Measurements from ENCODE around the gene TMEM61.

TMEM61 gene

DNA sequence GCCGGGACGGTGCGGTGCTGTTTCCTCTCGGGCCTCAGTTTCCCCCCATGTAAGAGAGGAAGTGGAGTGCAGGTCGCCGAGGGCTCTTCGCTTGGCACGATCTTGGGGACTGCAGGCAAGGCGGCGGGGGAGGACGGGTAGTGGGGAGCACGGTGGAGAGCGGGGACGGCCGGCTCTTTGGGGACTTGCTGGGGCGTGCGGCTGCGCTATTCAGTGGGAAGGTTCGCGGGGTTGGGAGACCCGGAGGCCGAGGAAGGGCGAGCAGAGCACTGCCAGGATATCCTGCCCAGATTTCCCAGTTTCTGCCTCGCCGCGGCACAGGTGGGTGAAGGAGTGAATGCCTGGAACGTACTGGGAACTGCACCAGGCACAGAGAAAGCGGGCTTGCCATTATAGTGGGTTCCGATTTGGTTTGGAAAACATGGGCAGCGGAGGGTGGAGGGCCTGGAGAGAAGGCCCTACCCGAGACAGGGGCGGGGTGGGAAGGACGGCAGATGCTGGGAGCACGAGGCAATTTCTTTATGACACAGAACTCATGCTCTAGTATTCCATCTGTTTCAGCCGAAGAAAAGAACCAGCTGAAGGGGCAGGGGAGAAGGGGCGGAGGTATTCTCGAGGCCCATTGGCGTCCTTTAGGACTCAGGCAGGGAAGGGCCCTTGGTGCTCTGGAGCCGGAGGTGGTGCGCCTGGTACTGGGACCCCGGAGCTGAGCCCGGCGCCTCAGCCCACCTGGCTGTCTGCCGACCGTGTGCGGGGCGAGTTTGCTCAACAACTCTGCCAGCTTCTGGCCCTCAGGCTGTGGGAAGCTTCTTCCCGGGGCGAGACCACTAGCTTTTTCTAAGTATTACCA, 59.9 kb downstream of the TMEM61 start:
- DNase-seq = no peak

DNA sequence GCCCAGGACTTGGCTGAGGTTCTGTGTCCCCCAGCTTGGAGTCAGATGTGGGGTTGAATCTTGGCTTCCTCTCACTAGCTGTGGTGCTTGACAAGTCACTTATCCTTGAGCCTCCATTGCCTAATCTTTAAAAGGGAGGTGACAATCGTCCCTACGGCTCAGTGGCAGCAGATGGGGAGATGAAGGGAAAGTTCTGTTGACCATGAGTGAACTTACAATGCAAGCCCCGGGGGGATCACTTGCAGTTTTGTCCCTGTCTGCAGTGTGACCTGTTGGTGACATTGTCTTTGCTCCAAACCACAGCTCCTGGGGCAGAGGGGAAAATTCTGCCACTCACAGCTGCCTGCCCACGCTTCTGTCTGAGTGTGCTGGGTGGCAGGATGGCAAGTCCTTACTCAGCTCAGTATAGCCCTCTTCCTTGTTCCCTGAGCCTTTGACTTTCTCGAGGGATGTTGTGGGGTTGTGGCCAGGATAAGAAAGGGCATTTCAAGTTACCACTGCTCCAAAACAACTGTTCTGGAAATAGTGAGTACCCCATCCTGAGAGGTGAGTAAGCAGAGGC, 60.6 kb downstream of the TMEM61 start:
- DNase-seq = no peak

DNA sequence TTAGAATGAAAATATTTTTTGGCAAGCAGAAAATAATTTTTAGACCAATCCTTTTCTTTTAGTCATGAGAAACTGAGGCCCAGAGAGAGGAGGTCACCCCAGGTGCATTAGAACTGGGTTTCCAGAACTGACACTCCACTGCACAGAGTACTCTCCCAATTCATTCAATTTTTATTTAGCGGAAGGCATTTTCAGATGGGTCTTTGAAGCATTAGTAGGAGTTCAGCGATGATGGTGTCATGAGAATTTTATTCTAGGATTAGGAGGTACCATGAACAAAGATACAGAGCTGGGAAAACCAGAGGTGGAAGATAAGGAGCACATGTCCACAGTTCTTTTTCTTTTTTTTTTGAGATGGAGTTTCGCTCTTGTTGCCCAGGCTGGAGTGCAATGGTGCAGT, 61.2 kb downstream of the TMEM61 start:
- DNase-seq = no peak

Measured in activated CD8-positive, alpha-beta memory T cell treated with anti-CD3 and anti-CD28 coated beads for 24 hours (primary cell).